KOPT-K1 (cell line): ENCODE results near the gene COLEC12.
"Not testable (repeated sequence)": the region's sequence is repeated elsewhere in the genome, so short reads cannot be mapped to it uniquely, and the experiment has no call there.

Experiments used
- H3K27ac ChIP-seq: fragments of 200-600 bp; sonication (generic); 2 replicates; pipeline ENCODE4 v1.5.1; 2016; ENCODE audit warnings: antibody characterized with exemption, mild to moderate bottlenecking, low read depth, low read length; ENCODE audit not compliant: poor library complexity, severe bottlenecking
- H3K36me3 ChIP-seq: fragments of 200-600 bp; sonication (generic); 2 replicates; pipeline ENCODE4 v1.5.1; 2017; ENCODE audit warnings: antibody characterized with exemption, mild to moderate bottlenecking, low read length, moderate library complexity; ENCODE audit not compliant: insufficient read depth
- H3K9me3 ChIP-seq: fragments of 200-600 bp; sonication (generic); 2 replicates; pipeline ENCODE4 v1.5.1; 2017; ENCODE audit warnings: antibody characterized with exemption, low read length, mild to moderate bottlenecking; ENCODE audit not compliant: insufficient read depth, poor library complexity, severe bottlenecking

COLEC12 gene

DNA sequence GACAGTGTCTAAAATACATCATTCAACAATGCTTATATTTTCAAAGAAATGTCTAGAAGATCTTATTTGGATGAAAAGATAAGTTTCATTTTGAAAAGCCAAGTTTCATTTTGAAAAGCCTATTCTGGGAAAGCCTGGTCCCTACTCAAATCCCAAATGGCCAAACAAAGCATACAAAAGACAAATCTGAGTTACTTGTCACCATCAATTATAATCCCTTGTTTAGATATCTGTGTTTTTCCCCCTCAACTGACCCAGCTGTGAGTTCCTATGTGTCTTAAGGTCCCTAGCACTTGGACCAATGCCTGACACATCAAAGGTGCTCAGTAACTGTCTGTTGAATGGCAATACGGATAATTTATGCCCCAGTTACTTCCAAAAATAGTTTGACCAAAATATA, 180.3 kb downstream of the COLEC12 start:
- Histone ChIP-seq H3K9me3 (no peaks in the 10 kb centered on the region), H3K36me3 (no peaks in the 10 kb centered on the region), H3K27ac (no peak overlapping the region)

DNA sequence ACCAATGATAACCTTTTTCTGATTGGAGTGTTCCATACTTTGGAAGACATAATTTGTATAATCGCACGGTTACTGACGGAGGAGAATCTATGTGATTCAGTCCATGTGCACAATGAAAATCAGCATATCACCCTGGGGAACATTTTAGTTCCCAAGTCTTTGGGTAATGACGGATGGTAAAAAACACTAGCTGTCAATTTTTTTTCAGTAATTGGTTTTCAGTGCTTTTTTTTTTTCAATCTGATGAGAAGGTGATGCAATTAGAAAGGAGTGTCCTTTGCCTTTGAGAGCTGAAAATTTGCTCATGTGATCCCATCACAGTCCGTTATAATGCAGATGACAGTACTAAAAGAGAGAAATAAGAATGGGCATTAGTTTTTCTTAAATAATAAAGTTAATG, 180.8 kb downstream of the COLEC12 start:
- H3K9me3 ChIP-seq: no peaks in the 10 kb centered on the region
- H3K27ac ChIP-seq: no peak overlapping the region
- H3K36me3 ChIP-seq: no peaks in the 10 kb centered on the region

DNA sequence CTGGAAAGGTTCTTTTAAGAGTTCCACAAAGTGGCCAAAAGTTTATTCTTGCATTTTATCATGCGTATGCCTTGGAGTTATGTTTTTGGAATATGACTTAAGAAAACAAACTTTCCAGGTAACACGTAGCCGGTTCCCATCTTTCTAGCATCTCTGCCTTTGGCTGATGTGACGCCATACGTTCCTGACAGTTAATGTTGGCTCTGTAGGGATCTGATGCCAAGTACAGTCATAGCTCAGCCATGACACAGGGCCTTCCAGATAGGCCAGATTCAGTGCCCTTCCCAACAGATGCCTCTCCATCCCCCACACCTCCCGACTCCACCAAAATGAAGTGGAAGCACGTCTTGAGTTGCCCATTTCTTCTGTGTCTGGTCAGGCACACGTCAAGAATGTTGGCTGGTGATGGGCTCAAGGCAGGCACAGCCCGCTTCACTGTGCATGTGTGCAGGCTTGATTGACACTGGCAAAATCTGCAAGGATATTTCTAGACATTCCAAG, 181.7 kb downstream of the COLEC12 start:
- no peaks in the 10 kb centered on the region for H3K9me3 ChIP-seq
- no peak overlapping the region for H3K27ac ChIP-seq
- H3K36me3 ChIP-seq: no peaks in the 10 kb centered on the region

DNA sequence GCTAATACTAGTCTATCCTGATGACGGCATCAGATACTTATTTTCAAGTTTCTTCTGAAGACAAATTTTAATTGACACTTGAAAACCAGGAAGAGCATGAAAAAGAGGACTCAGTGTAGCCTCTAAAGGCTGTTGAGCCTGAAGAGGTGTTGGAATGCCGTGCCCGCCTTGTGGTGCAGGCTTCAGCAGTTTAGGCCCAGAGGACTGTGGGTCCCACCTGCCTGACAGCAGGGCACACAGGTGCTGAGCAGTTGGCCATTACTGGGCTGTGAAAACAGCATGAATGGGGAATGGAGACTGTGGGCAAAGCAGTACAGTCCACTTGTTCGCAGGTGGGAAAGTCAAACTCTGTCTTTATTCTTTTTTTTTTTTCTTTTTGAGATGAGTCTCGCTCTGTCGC, 182.9 kb downstream of the COLEC12 start:
- no peak overlapping the region for H3K27ac ChIP-seq

DNA sequence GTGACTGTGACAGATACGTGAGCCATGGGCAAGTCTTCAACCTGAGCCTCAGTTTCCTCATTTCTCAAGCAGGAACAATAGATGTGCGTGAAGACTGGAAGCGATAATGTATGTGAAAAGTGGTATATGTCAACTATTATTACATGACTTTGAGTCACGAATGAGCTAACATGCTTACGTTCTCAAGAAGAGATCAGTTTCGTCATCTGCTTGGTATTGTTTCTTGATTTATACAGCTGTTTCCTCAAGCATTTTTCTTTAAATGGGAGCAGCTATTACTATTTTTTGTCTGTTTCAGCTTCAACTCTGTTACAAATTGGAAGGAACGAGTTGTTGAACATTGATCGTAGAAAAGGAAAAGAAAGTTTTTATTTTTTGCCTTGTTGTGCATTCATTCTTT, 184.1 kb downstream of the COLEC12 start:
- no peaks in the 10 kb centered on the region for H3K9me3 ChIP-seq
- no peak overlapping the region for H3K27ac ChIP-seq
- H3K36me3 ChIP-seq: no peaks in the 10 kb centered on the region

More for the DNA sequence above, 182.9 kb downstream of the COLEC12 start:
- H3K9me3 ChIP-seq: no peaks in the 10 kb centered on the region
- H3K36me3 ChIP-seq: no peaks in the 10 kb centered on the region

DNA sequence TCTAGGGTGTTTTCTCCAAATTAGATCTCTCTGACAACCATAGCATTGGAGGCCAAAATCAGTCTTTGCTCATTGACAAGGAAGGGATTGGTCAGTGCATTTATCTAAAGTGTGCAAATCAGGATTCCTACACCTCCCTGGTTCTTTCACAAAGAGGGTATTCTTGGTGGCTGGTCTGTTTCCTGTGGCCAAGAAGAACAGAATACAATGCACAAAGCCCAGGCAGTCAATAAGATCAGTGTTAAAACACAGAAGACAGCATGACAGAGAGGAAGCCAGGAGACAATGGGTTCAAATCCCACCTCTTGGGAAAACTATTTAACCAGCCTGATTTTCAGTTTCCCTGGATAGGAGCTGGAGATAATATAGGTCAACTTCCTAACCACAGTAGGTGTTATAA, 186.6 kb downstream of the COLEC12 start:
- no peaks in the 10 kb centered on the region for H3K36me3 ChIP-seq
- H3K9me3 ChIP-seq: no peaks in the 10 kb centered on the region
- no peak overlapping the region for H3K27ac ChIP-seq

DNA sequence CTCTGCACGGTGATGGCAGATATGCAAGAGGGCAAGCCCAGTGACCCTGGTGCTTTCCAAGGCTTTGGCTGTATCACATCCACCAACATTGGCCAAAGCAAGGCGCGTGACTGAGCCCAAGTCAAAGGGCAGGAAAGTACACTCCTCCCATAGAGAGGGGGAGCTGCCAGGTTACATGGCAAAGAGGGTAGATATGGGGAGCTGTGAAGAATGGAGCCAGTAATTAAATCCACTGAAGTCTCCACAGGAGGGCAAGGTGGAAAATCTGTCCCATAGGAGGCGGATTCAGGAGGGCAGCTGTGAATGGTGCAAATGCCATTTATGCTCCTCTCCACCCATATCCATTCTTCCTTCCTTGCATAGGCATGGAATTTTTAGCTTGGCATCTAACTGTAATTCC, 188.1 kb downstream of the COLEC12 start:
- Histone ChIP-seq H3K27ac (no peak overlapping the region), H3K36me3 (no peaks in the 10 kb centered on the region), H3K9me3 (no peaks in the 10 kb centered on the region)

DNA sequence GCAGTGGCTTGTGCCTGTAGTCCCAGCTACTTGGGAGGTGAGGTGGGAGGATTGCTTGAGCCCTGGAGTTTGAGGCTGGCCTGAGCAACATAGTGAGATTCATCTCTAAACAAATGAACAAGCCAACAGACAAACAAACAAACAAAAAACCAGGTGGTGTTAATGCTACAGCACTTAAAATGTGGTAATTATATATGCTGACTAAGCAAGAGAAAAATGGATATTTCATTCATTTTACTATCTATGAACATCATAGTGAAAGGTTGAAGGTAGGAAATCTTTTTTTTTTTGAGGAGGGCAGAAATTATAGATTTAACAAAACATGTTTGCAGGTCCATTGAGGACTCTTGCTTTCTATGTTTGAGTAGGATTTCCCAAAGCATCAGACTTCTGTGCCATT, 190.5 kb downstream of the COLEC12 start:
- no peaks in the 10 kb centered on the region for H3K9me3 ChIP-seq
- no peaks in the 10 kb centered on the region for H3K36me3 ChIP-seq
- no peak overlapping the region for H3K27ac ChIP-seq

DNA sequence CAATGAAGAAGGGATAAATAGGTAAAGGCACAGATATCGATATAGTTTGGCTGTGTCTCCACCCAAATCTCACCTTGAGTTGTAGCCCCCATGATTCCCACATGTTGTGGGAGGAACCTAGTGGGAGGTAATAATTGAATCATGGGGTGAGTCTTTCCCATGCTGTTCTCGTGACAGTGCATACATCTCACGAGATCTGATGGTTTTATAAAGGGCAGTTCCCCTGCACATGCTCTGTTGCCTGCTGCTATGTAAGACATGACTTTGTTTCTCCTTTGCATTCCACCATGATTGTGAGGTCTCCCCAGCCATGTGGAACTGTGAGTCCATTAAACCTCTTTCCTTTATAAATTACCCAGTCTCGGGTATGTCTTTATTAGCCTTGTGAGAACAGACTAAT, 192.4 kb downstream of the COLEC12 start:
- H3K9me3 ChIP-seq, H3K36me3 ChIP-seq, H3K27ac ChIP-seq: not testable (repeated sequence)

DNA sequence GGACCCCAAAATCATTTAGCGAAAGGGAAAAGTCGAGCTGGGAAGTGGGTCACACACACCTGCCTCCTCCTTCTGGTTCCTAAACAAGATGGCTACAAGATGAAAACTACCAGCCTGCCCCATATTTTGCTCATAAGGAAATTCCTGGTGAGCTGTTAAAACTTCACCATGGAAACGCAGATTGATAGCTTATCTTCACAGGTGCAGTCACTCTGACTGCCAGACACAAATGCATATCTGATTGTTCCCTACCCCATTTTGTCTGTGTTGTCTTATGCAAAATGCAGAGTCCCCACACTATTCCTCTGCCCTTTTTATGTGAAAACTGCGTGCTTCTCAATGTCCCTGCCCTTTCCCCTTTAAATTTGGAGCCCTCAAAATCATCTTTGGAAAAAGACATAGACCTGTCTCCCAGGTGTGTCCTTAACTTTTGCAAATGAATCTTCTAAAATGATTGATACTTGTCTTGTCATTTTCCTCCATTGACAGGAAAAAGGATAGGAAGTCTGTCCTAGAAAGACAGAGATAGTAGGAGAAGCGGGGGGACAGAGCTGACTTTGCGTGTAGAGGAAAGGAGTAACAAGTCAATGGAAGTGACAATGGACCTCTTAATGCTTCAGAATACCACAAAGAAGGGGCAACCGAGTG, 193.8 kb downstream of the COLEC12 start:
- Histone ChIP-seq H3K9me3 (no peaks in the 10 kb centered on the region), H3K27ac (no peak overlapping the region), H3K36me3 (no peaks in the 10 kb centered on the region)

DNA sequence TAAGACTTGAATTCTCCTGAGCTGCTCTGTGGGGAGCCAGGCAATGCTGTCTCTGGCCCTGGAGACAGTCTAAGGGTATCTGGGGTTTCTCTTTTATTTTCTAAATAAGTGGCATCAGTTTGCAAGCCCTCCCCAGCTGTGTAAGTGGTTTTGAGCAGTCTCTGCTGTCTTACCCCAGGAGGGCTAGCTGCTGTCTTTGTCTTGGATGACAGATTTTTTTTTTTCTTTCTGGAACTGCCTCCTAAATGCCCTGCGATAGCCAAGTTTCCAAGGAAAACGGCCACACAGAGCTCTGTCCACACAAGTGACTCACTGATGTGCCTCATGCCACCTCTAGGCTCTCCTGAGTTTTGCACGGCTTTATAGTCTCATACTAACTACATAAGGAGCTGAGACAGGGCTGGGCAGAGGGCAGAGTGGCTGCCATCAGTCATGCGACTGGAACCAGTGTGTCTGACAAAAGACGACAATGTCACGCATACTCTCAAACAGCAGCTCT, 195.4 kb downstream of the COLEC12 start:
- no peaks in the 10 kb centered on the region for H3K9me3 ChIP-seq
- H3K27ac ChIP-seq: no peak overlapping the region
- H3K36me3 ChIP-seq: no peaks in the 10 kb centered on the region

DNA sequence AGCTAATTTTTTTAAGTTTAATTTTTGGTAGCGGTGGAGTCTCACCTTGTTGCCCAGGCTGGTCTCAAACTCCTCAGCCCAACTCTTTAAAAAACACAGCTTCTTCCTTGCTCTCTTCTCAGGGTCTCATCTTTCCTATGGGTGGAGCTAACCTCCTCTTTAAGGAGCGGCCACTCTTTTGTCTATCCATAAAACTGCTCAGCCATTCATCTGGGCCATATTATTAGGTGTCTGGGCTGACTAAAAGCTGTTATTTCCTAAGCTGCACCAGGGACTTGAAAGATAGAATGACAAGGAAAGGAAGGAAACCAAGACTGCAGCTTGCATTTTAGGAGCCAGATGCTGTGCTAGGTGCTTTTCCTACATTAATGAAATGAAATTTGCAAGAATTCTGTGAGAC, 196.9 kb downstream of the COLEC12 start:
- Histone ChIP-seq H3K27ac (no peak overlapping the region), H3K9me3 (no peaks in the 10 kb centered on the region), H3K36me3 (no peaks in the 10 kb centered on the region)

DNA sequence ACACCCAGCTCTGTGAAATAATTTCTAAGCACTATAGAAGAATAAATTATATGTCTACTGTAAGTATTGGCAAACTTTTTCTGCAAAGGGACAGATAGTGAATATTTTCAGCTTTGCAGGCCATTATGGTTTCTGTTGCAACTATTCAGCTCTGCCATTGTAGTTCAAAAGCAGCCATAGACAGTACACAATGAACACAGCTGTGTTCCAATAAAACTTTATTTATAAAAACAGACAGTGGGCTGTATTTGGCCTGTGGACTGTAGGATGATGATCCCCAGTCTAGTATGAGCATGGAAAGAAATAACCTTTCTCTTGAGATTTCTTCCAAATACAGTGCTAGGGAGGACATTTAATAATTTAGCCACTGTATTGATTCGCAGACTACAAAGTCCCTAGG, 197.5 kb downstream of the COLEC12 start:
- Histone ChIP-seq H3K36me3 (no peaks in the 10 kb centered on the region), H3K27ac (no peak overlapping the region), H3K9me3 (no peaks in the 10 kb centered on the region)

DNA sequence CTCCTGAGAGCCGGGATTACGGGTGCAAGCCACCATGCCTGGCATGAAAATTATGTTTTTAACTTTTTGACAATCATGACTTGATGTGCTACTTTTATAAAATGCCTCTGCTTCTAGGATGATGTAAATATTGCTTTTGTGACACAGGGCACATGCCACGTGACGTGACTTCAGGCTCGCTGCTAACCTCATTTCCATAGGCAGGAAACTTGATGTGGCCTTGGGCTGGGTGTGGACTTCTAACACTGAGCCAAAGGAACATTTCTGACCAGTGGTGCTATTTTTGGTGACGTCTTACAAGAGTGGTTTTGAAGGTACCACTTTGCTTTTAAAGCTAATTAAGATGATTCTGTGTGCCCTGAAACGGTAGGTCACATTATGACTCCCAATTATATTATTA, 198.4 kb downstream of the COLEC12 start:
- H3K9me3 ChIP-seq: no peaks in the 10 kb centered on the region

DNA sequence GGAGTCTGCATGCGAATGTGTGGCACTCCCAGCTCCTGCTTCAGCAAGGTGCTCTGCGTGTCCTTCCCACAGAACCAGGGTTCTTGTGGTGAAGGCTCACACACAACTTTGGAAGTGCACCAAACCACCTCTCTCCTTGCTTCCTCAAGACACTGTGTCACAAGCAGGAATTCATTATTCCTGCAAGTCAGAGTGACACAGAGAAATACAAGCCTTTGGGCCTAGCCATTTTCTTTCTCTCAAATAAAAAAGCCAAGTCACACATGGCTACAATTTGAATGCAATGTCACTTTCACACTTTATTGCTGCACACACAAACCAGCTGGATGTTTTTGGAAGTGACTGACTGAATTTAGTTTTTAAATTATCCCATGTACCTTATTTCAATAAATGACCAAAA, 202.6 kb downstream of the COLEC12 start:
- no peaks in the 10 kb centered on the region for H3K36me3 ChIP-seq
- H3K27ac ChIP-seq: no peak overlapping the region
- H3K9me3 ChIP-seq: no peaks in the 10 kb centered on the region

More for the DNA sequence above, 198.4 kb downstream of the COLEC12 start:
- Histone ChIP-seq H3K36me3 (no peaks in the 10 kb centered on the region), H3K27ac (no peak overlapping the region)

DNA sequence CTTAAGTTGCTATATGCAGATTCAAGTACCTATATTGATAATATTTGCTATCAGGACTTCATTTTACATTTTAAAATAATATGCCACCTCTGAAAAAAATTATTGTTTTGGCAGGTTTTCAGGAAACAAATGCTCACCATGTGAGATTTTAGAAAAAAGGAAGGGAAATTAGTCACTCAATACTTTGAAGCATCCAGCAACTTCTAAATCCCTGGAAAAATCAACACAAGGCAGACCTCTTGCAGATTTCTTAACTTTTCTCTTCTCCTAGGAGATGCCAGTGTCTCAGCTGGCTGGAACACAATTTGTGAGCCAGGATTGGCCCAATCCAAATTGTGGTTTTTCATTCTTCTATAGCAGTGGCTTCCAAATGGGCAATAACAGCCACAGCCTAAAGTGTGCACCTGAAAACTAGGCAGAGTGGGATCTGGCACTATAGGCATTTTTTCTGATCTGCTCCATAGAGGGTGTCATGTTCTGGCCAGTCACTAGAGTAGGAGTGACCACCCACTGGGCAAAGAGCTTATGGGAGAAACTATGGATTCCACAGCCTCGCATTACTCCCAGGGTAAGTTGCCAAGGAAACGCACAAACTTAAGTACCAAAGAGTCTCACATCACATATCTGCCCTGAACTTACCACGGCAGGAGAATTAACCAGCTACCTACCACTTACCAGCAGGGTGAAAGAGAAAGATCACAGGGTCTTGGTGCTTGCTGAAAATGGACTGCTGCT, 204.6 kb downstream of the COLEC12 start:
- no peak overlapping the region for H3K27ac ChIP-seq
- no peaks in the 10 kb centered on the region for H3K9me3 ChIP-seq
- H3K36me3 ChIP-seq: no peaks in the 10 kb centered on the region
